ENCODE data around the gene LIN28A. TPM values are rescaled to one million over a fixed set of nuclear protein-coding genes. Genes with fewer than 3 reads are reported as not detected.

The LIN28A gene
- total and polyA plus RNA-seq, 2 donors (not counting 1 experiment from before 2014, with no cell fraction given): not detected

DNA sequence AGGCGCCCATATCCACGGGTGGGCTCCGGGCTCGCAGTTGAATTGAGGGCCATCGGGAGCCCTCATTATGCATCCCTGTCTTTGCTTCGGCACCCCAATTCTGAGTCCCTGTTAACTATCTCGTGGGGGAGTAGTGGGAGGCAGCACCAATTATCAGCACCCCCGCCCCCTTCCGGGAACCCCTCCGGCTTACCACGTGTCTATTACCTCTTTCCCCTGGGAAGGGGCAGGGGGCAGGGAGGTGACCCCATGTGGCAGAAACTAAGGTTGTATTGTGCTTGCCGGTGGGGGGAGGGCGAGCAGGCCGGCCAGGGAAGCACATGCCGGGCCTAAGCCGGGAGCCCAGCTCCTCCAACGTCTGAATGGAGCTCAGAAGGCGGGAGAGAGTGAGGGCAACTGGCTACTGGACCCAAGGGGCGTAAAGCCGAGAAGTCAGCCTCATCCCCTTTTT lies 1.0 kb downstream of the LIN28A start:
- Histone ChIP-seq H3K27ac (ENCODE audit: low read length in 2 of 2) (no peak overlapping the region), H4K20me1 (ENCODE audit: control insufficient read depth, insufficient read depth, low read length, poor library complexity, severe bottlenecking) (no peaks in the 10 kb centered on the region), H3K4me2 (replicated peaks; ENCODE audit: low read depth, low read length, poor library complexity, severe bottlenecking) (no peak overlapping the region), H3K27me3 (replicated peaks in 1 of 4; ENCODE audit: control extremely low read depth in 1 of 4, control insufficient read depth in 3 of 4, insufficient read depth in 4 of 4, low read length in 3 of 4) (peaks cover 0 to 60% (median 44%) of the 10 kb centered on the region in 4 experiments), H3K4me3 (ENCODE audit: control extremely low read depth in 1 of 5, extremely low read depth in 1 of 5, insufficient read depth in 1 of 5, low read depth in 2 of 5, low read length in 4 of 5) (no peak overlapping the region), H2AFZ (ENCODE audit: insufficient read depth, low read depth, low read length, poor library complexity, severe bottlenecking) (no peak overlapping the region), H3K4me1 (ENCODE audit: control insufficient read depth in 2 of 2, insufficient read depth in 2 of 2, low read length in 2 of 2) (peaks cover 17 to 18% of the 10 kb centered on the region in 2 donors), H3K36me3 (replicated peaks in 1 of 2; ENCODE audit: control extremely low read depth in 1 of 2, control insufficient read depth in 1 of 2, extremely low read depth in 1 of 2, insufficient read depth in 2 of 2, low read length in 1 of 2) (no peaks in the 10 kb centered on the region), H3K79me2 (ENCODE audit: control insufficient read depth, insufficient read depth, low read length) (no peaks in the 10 kb centered on the region), H3K9me3 (ENCODE audit: control extremely low read depth in 1 of 3, control insufficient read depth in 2 of 3, insufficient read depth in 1 of 3, low read length in 2 of 3) (peaks cover 0 to 34% (median 0%) of the 10 kb centered on the region in 3 donors), H3K9ac (ENCODE audit: low read length) (no peak overlapping the region)
- 25% methylated on average over 11 of the region's 20 CpGs for WGBS (ENCODE audit: insufficient coverage)
- no peak overlapping the region for H3K27ac Mint-ChIP-seq
- H3K4me1 Mint-ChIP-seq: peaks cover 15% of the 10 kb centered on the region
- no peaks in the 10 kb centered on the region for H3K9me3 Mint-ChIP-seq (ENCODE audit: insufficient read depth)
- TF ChIP-seq, protein P1, sequence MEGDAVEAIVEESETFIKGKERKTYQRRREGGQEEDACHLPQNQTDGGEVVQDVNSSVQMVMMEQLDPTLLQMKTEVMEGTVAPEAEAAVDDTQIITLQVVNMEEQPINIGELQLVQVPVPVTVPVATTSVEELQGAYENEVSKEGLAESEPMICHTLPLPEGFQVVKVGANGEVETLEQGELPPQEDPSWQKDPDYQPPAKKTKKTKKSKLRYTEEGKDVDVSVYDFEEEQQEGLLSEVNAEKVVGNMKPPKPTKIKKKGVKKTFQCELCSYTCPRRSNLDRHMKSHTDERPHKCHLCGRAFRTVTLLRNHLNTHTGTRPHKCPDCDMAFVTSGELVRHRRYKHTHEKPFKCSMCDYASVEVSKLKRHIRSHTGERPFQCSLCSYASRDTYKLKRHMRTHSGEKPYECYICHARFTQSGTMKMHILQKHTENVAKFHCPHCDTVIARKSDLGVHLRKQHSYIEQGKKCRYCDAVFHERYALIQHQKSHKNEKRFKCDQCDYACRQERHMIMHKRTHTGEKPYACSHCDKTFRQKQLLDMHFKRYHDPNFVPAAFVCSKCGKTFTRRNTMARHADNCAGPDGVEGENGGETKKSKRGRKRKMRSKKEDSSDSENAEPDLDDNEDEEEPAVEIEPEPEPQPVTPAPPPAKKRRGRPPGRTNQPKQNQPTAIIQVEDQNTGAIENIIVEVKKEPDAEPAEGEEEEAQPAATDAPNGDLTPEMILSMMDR (IDR thresholded peaks at IDR 0.05): no peak
- no peak for TF ChIP-seq EZH2 (IDR thresholded peaks at IDR 0.05; ENCODE audit: borderline replicate concordance, insufficient read depth, low read depth, low read length, poor library complexity, severe bottlenecking)
- DNase-seq (no peak), ATAC-seq (ENCODE audit: low read depth) (no peak)
- intact Hi-C loops (cut with micrococcal nuclease): no loop called here
- H3K4me3 Mint-ChIP-seq: no peak overlapping the region
- H3K27me3 Mint-ChIP-seq: peaks cover 65% of the 10 kb centered on the region
- ChIA-PET CTCF (no interaction called here), POLR2A (no interaction called here)

DNA sequence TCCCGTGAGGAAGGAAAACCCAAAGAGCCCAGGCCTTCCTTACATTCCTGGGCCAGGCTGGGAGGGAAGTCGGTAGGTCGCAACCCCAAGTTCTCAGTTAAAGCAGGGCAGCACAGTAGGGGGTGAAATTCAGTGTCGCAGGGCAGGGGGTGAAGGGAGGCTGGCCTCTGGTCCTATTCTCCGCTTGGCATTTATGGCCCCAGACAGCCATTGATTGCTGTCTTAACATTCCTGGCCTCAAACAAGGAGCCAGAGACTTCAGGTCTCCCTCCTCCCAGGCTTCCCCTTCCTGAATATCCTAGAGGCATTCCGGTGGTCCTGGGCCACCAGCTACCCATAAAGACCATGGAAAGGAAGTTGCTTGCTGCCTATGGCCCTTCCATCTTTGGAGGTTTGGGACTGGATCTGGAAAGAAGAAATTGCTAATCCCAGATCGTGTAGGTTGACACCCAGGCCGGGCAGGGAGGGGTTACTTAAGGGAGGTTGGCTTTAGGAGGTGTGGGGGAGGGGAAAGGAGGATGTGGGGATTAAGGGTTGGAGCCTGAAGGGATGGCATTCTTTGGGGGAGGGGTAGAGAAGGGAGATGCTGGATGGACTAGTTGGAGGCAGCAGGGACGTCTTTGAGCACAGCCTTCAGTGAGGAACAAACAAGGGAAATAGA lies 1.7 kb downstream of the LIN28A start:
- Histone ChIP-seq H3K9me3 (ENCODE audit: control extremely low read depth in 1 of 3, control insufficient read depth in 2 of 3, insufficient read depth in 1 of 3, low read length in 2 of 3) (peaks cover 0 to 34% (median 0%) of the 10 kb centered on the region in 3 donors), H3K36me3 (replicated peaks in 1 of 2; ENCODE audit: control extremely low read depth in 1 of 2, control insufficient read depth in 1 of 2, extremely low read depth in 1 of 2, insufficient read depth in 2 of 2, low read length in 1 of 2) (no peaks in the 10 kb centered on the region), H3K4me2 (replicated peaks; ENCODE audit: low read depth, low read length, poor library complexity, severe bottlenecking) (no peak overlapping the region), H3K4me1 (ENCODE audit: control insufficient read depth in 2 of 2, insufficient read depth in 2 of 2, low read length in 2 of 2) (peaks cover 17 to 18% of the 10 kb centered on the region in 2 donors), H2AFZ (ENCODE audit: insufficient read depth, low read depth, low read length, poor library complexity, severe bottlenecking) (no peak overlapping the region), H3K27ac (ENCODE audit: low read length in 2 of 2) (no peak overlapping the region), H3K9ac (ENCODE audit: low read length) (no peak overlapping the region), H3K27me3 (replicated peaks in 1 of 4; ENCODE audit: control extremely low read depth in 1 of 4, control insufficient read depth in 3 of 4, insufficient read depth in 4 of 4, low read length in 3 of 4) (peaks cover 0 to 60% (median 44%) of the 10 kb centered on the region in 4 experiments), H3K4me3 (ENCODE audit: control extremely low read depth in 1 of 5, extremely low read depth in 1 of 5, insufficient read depth in 1 of 5, low read depth in 2 of 5, low read length in 4 of 5) (no peak overlapping the region), H4K20me1 (ENCODE audit: control insufficient read depth, insufficient read depth, low read length, poor library complexity, severe bottlenecking) (no peaks in the 10 kb centered on the region), H3K79me2 (ENCODE audit: control insufficient read depth, insufficient read depth, low read length) (no peaks in the 10 kb centered on the region)
- ATAC-seq (ENCODE audit: low read depth) (no peak), DNase-seq (no peak)
- ChIA-PET CTCF (no interaction called here), POLR2A (no interaction called here)
- H3K27ac Mint-ChIP-seq: no peak overlapping the region
- peaks cover 65% of the 10 kb centered on the region for H3K27me3 Mint-ChIP-seq
- intact Hi-C loops (cut with micrococcal nuclease): no loop called here
- 25% methylated on average over 8 of the region's 9 CpGs for WGBS (ENCODE audit: insufficient coverage)
- no peak overlapping the region for H3K4me3 Mint-ChIP-seq
- H3K4me1 Mint-ChIP-seq: peaks cover 15% of the 10 kb centered on the region
- no peaks in the 10 kb centered on the region for H3K9me3 Mint-ChIP-seq (ENCODE audit: insufficient read depth)
- TF ChIP-seq, protein P1 (IDR thresholded peaks at IDR 0.05): no peak
- TF ChIP-seq EZH2 (IDR thresholded peaks at IDR 0.05; ENCODE audit: borderline replicate concordance, insufficient read depth, low read depth, low read length, poor library complexity, severe bottlenecking): no peak

Data from B cell (primary cell).